HS-27A (cell line): ENCODE data around the gene KRT83.
"Not testable (repeated sequence)": the region's sequence is repeated elsewhere in the genome, so short reads cannot be mapped to it uniquely, and the experiment has no call there.

Experiments used
- DNase-seq: peaks from one replicate; pipeline ENCODE4 v3.0.0-alpha.2; 2012; ENCODE audit warnings: low read depth, missing footprints

The KRT83 gene

DNA sequence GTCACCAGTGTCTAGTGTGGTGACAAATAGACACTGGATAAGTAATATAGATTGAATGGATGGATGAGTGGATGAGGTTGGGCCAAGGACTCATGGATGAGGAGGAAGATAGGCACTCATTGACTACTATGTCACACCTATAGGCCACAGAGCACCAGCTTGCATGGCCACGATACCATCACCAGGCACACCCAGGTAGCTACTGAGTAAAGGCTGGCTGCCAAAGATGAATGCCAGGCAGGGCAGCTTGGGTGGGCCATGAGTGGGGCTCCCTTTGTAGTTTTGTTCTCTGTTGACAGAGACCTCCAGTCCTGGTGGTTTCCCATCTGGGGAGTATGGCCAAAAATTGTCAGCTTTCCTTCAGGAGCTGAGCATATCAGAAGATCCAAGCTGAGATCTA lies 11.2 kb upstream of the KRT83 start:
- no peak for DNase-seq

GRCh38 chr12:52331833-52332232 lies 10.6 kb upstream of the KRT83 start:
- no peak for DNase-seq

DNA sequence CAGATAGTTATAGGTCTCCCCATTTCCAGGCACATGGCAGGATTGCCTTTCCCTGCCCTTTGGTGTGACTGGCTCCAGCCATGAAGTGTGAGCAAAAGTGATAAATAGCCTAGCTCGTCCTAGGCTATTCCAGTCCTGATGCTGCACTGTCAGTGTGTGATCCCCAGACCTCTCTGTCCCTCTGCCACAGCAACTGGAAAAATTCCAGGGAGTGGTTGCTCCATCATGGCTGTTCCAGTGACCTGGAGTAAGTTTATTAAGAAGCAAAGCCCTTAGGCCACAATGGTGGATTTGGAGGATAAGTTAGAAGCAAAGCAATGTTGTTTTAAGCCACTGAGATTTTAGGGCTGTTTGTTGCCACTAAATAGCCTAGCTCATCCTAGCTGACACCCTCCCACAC lies 9.8 kb upstream of the KRT83 start:
- no peak for DNase-seq

- DNase-seq, result no peak
Observed at GRCh38 chr12:52327830-52328500, 6.8 kb upstream of the KRT83 start.

GRCh38 chr12:52327052-52327829 lies 6.0 kb upstream of the KRT83 start:
- DNase-seq, result peak; percentile 89

DNA sequence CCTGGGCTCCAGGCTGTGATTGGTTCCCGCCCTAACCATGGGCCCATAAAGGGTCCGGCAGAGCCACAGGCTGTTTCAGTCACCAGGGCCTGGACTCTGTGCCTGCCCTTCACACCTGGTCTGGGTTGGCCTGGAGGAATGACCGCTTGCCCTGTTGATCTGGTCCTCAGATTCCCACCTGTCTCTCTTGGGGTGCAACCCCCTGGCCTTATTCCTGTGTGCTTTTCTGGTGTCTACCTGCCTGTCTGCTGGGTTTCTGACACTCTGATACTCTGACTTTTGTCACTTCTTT lies 2.9 kb upstream of the KRT83 start:
- DNase-seq, result no peak

DNA sequence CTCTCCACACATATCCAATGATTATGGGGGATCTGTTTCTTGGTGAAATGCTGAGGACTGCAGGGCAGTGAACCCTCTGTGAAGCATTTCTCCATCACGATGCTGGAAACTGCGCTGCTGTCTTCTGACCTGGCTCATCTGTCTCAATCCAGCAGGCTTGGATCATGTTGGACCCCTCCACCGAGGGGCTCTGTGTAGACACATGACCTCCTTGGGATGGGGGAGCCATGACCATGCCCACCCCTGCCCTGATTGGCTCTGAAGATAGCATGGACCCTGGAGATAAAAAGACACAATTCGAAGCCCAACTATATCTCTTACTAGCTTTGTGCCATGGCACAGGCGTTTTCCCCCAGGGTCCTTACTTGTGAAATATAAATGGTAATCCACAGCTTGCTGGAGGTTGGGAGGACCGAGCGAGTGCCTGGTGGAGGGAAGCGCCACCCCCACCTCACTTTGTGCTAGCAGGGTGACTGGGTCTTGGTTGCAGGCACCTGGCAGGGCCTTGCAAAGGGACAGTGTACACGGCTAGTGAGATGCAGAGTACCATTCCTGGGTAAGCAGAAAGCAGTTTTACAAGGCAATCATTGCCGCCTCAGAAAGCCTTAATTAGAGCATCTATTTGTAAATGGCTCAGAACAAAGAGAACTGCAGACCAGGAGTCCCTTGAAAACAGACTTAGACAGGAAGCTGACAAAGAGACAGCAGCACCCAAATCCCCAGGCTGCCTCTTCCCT lies 2.4 kb upstream of the KRT83 start:
- no peak for DNase-seq

- no peak for DNase-seq
Observed at GRCh38 chr12:52323001-52323400, 1.8 kb upstream of the KRT83 start.

DNA sequence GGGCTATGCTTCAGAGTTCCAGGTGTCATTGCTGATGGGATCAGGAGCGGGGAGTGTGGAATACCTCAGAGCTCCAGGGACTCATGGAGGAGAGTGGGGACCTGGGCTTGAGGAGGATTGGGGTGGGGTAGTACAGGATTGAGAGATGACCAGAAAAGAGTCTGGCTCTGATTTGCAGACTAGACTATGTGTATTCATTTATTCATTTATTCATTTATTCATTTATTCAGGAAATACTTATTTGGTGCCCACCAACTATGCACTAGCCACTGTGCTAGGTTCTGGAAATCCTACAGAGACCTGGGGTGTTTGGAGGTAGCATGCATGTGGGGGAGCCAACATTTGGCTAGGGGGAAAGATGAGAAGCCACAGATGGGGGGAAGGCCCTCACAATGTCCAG lies 871 bp upstream of the KRT83 start:
- DNase-seq, result no peak

GRCh38 chr12:52321418-52321817 lies 220 bp upstream of the KRT83 start:
- no peak for DNase-seq

DNA sequence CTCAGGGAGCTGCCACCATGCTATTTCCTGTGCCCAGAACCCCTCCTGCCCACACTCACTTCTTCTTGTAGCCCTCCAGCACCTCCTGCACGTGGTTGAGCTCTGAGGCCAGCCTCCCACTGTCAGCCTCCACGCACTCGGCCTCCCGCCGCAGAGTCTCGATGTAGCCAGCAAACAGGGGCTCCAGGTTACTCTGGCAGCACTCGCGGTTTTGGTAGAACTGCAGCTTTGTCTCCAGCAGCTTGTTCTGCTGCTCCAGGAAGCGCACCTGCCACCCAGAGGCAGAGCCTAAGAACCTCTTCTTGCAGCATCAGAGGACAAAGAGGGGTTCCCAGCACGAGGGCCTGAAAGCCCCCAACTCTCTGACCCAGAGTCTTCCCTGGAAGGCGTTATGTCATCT lies 2.1 kb downstream of the KRT83 start:
- DNase-seq, result no peak

DNA sequence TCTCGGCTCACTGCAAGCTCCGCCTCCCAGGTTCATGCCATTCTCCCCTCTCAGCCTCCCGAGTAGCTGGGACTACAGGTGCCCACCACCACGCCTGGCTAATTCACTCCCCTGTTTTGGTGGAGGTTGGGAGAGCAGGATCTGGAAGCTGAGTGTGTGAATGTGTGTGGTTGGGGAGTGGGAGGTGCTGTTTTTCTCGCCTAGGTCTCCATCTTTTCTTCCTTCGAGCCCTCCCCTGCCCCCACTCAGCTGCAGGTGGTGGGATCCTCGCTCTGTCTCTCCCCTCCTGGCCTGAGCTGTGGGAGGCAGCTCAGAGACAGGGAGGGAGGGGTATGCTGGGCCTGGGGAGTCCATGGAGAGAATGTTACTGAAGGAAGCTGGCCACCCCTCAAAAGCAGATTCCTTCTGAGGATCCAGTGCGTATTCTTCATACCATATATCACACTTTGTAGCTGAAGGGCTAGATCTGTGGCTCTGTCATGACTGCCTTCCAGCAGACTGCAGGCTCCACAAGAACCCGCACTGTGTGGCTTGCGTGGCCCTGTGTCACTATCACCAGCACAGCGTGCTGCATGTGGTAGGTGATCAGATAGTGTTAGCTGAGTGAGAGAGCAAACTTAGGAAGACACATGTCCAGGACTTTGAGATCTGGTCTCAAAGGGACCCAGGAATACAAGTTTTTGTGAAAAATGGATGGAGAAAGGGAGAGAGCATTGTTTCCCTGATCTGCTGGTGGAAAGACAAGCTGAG lies 2.8 kb downstream of the KRT83 start:
- no peak for DNase-seq

DNA sequence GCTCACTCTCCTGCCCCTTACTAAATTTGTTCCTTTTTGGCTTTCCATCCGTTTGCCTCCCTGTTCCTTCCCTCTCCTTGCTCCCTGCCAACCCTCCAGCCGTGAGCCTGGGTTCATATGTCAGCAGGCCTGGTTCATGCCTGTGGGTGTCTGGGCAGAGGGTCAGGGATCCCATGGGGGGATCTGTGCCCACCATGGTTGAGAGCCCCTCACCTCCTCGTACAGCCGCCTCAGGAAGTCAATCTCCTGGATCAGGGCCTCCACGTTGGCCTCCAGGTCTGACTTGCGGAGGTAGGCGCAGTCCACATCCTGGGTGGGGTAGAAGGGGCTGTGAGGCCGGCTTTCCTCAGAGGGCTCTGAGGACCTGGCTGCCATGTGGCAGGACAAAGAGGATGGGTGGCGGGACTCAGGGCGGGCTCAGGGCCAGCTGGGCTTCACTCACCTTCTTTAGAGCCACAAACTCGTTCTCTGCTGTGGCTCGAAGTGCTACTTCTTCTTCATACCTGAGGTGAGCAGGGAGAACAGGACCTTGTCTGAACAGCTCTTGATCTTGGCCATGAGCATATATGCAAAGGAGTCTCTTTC lies 3.6 kb downstream of the KRT83 start:
- no peak for DNase-seq

- no peak for DNase-seq
Observed at GRCh38 chr12:52316701-52317100, 4.5 kb downstream of the KRT83 start.

DNA sequence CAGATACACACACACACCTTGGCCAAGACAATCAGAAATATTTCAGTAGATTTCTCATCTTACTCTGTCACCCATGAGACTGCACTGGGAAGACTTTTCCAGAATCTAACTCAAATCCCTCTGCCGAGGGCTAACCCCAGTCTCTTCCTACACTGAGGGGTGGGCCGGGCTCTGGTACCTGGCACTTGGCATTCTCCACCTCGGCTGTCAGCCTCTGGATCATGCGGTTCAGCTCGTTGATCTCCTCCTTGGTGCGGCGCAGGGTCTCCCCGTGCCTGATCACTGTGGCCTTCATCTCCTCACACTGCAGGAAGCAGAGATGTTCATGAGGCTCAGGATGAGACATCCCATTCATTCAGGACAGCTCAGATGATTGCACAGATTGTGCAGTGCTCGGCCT lies 4.9 kb downstream of the KRT83 start:
- no peak for DNase-seq

DNA sequence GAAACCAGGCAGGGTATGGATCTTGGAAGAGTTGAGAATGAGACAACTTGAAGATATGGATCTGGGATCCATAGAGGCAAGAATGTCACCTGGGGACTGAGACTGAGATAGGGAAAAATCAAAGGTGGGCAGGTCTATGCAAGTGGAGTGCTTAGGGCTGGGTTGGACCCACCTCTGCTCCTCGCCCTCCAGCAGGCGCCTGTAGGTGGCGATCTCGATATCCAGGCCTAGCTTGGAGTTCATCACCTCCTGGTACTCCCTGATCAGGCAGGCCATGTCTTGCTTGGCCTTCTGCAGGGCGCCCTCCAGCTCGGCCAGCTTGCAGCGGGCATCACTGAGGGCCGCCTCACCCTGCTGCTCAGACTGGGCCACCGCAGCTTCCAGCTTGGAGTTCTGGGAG lies 5.5 kb downstream of the KRT83 start:
- DNase-seq, result not testable (repeated sequence)

GRCh38 chr12:52314511-52314910 lies 6.7 kb downstream of the KRT83 start:
- DNase-seq, result no peak

DNA sequence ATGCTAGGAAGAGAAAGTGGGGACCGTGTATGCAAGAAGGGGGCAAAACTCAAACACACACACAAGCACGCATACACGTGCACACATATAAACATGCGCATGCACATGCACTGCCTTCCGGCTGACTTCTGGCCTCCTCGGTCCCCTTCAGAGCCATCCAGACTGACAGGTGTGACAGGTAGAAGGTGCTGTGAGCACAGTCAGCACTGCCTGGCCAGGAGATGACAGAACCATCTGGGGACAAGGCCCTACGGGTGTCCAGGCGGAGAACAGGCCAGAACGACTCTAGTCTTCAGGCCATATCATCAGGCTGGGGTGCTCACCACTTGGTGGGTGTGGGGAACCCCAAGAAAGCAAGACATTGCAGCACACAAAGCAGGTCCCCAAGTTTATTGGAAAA lies 7.3 kb downstream of the KRT83 start:
- no peak for DNase-seq

- no peak for DNase-seq
Observed at GRCh38 chr12:52313461-52313860, 7.7 kb downstream of the KRT83 start.

- DNase-seq, result no peak
Observed at GRCh38 chr12:52312086-52312485, 9.1 kb downstream of the KRT83 start.

DNA sequence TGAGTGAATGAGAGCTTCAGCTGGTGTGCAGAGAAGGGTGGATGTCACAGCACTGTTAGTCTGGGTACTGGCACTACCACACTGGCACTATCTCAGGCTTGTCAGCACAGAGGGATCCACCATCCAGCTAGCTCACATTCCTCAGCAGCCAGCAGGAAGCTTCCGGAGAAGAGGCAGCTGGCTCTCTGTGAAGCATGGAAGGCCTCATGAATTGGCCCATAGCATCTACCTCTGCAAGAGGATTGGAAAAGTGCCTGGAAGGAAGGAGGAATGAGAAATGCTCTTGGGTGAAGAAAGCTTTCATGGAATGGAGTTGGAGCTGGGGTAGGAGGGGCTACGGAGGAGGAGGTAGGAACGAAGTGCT lies 9.9 kb downstream of the KRT83 start:
- DNase-seq, result no peak

GRCh38 chr12:52310622-52311284 lies 10.4 kb downstream of the KRT83 start:
- no peak for DNase-seq
